HG02678 (cell line): ENCODE results near the gene CACNA1F.

Experiments
- ATAC-seq: cut with Tn5 transposase; IDR thresholded peaks from one replicate; pipeline ENCODE4 v1.9.1; 2021; ENCODE audit warnings: mild to moderate bottlenecking, moderate library complexity; ENCODE audit not compliant: unreplicated experiment

CACNA1F gene

DNA sequence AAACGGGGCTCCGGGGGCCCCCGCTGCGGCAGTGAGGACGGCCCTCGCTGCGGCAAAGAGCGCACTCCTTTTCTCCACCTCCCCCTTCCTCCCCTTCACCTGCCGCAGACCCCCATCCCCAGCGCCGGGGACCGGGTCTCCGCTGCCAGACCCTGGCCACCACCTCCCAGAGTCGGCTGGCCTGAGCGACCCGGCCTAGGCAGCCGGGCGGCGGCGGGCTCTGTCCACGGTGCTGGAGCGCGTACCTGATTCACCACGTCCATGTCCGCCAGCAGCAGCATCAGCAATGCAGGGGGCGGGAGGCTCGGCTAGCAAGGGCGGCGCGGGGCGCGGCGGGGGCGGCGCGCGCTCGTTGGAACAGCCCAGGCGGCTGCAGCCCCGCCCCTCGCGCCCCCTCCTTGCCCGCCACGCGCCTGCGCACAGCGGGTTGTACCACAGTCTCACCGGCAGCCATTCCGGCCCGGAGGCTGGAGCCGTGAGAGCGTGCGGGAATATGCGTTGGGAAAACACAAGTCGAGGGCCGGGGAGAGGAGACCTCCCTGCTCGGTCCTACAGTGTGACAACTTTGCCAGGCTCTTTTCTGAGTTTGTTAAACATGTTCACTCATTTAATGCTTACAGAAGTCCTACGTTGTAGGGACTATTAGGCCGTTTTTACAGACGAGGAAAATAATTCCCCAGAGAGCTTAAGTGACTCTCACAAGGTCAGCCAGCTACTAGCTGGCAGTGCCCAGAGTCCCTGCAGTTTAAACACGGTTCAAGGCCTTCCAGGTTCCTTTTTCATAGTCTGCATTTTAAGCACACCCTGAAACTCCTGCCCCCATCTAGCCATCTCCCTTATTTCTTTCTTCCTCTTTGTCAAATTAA lies 33.0 kb downstream of the CACNA1F start, which contains the start of gene SYP:
Gene SYP (minus strand): TSS at position 288 of the 866 bp plus-strand sequence. CDS start 7 bp downstream, at position 281.
- peak; percentile 97 for ATAC-seq

DNA sequence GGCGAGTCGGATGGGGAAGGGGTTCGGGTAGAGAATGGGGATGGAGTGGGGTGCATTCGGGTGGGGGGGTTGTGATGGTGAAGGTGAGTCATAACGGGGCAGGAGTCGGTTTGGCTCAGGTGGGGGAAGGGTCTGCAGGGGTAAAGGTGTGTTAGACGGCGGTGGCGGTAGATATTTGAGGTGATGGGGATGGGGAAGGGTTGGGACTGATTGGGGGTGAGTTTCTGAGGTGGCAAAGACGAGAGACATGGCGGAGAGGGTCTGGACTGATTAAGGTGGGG lies 33.9 kb downstream of the CACNA1F start:
- ATAC-seq, result no peak

DNA sequence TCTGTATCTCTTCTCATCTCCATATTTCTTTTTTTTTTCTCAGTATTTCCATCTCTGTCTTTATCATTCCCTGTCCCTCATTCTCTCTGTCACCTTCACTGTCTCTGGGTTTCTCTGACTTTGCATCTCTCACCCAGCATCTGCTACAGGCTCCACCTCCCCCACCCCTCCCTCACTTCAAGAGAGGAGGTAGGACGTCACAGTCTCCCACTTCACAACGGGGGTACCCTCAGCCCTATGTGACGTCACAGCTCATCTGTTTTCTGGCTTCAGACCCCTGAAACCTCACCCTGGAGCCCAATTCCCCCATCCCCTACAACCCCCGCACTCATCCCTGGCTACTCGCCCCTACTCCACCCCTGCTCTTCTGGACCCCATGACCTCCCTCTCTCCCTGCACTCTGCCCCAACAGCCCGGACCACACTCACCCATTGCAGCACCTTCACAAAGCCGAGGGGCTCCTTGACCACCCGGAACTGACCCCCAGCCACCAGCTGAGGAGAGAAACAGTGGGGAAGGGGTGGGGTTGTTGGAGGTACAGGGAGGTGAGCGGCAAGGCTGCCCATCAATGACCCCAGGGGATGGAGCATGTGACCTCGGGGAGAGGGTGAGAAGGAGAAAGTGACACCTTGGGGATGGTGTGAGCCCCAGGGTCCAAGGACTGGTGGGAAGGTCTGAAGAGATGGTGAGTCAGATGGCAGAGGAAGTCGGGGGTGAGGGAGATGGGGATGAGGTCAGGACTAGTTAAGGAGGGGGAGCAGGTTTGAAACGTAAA lies 34.4 kb downstream of the CACNA1F start:
- no peak for ATAC-seq

DNA sequence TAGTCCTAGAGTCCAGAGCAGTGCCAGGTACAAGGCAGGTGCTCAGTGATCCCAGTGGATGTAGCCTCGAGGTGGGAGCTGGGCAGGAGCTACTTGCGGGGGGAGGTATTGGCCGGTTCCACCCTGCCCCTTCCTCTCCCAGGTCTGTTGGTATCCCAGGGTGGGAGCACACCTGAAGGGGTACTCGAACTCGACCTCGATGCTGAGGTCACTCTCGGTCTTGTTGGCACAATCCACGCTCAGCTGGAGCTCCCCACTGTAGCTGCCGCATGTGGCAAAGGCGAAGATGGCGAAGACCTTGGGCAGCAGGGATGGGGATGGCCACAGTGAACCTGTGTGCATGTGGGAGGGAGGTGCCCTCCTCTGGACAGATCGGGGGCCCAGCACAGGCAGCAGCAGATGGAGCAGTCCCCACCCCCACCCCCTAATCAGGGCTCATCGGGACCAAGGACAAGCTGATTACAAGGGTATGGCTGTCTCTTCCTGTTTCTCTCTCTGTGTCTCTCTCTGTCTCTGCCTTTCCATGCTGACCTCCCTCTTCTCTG lies 35.5 kb downstream of the CACNA1F start:
- ATAC-seq, result no peak

DNA sequence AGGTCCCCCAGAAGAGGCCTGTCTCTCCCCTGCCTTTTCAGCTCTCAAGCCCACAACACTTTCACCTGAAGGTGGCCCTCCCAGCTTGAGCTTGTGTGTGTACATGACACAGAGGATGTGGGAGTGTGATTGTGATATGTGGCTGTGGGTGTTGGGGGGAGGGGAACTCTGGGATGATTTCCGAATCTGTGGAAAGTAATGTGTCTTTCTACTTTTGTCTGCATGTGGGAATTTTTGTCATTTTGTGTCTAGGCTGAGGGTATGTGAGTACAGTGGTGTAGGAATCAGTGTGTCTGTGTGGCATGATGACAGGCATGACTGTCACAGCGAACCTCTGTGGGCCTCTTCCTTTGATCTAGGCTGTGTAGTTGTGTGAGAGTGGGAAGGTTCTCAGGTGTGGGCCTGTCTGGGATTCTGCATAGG lies 39.6 kb downstream of the CACNA1F start:
- ATAC-seq, result no peak

DNA sequence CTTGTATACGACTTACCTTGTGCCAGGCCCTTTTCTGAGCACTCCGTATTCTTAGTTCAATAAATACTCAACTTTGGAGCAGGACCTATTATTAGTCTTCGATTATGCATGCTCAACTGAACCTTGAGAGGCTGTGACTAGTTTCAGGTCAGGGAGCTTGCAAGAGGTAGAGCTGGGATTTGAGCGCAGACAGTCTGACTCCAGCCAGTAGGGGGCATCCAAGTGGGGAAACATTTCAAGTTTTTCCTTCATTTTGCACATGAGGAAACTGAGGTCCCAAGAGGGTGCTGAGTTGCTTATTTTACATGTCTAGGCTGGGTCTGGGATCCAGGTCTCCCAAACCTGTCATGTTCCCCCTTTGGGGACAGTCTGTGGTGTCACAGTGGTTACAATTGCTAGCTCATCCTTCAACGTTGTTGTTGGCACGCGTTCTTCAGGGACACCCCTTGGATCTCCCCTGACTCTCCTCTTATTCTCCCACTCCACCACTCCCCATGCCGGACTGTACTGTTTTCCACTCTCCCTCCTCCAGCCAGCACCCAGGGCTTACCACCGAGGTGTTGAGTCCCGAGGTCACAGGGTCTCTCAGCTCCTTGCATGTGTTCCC lies 40.3 kb downstream of the CACNA1F start:
- ATAC-seq, result no peak

DNA sequence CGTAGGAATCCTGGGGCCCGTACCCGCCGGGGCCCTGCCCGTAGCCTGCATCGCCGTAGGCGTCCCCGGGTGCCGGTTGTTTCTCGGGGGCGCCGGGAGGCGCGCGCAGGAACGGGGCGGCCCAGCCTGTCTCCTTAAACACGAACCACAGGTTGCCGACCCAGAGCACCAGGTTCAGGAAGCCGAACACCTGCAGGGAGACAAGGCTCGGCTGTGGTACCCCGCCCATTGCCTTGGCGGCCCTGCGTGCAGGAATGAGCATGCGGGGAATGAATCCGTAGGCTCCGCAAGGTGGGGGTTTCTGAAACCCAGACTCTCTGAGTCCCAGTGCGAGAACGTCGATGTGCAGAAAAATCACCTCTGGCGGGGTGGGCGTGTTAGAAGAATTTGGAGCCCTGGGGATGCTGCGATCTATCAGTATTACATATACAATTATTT lies 41.5 kb downstream of the CACNA1F start:
- ATAC-seq, result peak; percentile 8

DNA sequence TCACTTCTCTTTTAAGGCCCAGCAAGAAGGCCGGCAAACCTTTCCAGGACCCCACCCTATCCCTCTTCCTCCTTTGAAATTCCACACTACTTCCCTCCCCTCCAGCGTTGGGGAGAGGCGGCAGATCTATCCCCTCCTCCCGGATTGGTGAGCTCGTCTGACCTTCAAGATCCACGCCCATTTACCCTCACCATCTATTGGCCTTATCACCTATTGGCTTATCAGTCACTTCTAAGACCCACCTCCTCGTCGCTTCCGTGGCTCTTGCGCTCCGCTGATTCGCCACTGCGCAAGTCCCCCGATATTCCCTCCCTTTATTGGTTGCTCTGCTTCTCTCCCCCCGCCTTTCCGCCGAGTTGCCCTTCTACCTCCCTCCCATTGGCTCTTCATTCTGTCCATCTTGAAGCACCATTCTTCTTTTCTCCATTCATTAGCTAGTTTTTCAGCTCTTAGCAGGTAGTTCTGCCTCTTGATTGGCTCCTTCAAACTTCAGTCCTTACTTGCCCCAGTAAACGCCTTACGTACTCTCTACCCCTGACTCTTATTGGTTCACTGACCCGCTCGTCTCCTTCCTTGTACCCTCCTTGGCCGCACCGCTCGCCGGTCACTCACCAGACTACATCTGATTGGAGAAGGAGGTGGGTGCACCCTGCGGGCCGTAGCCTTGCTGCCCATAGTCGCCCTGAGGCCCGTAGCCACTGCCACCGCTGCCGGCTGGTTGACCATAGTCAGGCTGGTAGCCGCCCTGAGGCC lies 42.1 kb downstream of the CACNA1F start:
- peak; percentile 87 for ATAC-seq

DNA sequence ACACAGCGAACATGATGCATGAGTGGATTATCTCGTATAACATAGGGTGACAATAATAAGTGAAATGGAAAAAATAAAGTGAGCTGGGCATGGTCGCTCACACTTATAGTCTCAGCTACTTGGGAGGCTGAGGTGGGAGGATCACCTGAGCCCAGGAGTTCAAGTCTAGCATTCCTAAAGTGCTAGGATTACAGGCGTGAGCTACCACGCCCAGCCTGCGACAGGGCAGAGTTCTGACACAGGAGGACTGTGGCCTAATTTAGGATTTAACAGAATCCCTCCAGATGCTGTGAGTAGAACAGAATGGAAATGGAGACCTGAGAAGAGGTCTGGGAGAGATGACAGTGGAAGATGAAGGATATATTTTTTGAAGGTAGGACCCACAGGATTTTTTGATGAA lies 43.5 kb downstream of the CACNA1F start:
- ATAC-seq, result no peak

DNA sequence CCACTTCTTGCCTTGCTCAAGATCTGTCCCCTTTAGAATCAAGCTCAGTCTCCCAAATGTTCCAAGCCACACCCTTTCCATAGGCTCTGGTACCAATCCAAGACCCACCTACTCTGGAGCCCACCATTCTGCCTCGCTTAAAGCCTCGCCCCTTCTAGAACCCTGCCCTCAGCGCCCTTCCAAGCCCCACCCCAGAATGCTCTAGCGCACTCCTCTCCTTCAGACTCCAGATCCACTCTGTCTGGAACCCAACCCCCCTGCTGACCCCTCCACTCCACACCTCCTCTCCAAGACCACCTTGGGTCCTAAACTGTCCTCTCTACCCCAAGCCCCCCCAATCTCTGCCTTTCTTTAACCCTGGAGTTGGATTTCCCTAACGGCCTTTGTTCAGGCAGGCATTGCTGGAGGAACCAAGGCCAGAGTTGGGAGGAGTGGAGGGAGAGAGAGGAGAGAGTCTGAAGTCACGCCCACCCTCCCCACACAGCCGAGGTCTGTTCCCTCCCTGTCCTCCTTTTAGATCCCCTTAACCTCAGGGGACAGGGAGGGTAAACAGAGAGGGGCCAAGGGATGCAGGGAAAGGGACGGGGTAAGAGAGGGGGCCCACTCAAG lies 44.6 kb downstream of the CACNA1F start:
- no peak for ATAC-seq

DNA sequence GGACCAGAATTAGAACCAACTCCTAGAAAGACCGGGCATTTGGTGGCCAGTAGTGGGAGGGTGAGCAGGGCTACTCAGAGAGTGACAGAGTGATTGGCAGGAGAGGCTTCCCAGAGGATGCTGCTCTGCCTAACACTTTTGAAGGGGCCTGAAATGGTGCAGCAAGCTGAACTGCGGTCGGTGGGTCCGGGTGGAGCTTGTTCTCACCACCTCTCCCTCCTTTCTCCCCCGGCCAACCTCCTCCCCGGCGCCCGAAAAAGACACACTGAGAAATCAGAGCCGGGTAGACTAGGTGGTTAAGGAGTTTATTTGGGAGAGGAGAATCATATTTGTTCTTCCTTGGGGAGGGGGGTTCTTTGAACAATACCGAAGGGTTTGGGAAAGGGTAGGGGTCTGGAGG lies 45.6 kb downstream of the CACNA1F start:
- no peak for ATAC-seq

DNA sequence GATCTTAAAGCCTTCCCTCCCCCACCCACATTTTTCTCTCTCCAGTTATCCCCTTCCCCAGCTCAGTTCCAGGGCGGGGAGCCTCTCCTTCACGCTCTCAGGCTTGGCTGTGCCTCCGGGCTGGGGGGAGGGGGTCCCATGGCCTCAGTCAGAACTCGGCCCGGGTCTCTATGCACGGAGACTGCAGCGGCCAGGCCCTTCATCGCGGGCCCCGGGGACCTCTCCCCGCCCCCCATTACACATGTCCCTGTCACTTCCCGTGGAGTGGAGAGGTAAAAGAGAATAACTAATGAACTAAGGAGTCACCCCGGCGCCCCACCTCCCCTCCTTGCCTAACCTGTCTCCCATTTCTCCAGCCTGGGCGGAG lies 46.1 kb downstream of the CACNA1F start:
- ATAC-seq, result no peak

DNA sequence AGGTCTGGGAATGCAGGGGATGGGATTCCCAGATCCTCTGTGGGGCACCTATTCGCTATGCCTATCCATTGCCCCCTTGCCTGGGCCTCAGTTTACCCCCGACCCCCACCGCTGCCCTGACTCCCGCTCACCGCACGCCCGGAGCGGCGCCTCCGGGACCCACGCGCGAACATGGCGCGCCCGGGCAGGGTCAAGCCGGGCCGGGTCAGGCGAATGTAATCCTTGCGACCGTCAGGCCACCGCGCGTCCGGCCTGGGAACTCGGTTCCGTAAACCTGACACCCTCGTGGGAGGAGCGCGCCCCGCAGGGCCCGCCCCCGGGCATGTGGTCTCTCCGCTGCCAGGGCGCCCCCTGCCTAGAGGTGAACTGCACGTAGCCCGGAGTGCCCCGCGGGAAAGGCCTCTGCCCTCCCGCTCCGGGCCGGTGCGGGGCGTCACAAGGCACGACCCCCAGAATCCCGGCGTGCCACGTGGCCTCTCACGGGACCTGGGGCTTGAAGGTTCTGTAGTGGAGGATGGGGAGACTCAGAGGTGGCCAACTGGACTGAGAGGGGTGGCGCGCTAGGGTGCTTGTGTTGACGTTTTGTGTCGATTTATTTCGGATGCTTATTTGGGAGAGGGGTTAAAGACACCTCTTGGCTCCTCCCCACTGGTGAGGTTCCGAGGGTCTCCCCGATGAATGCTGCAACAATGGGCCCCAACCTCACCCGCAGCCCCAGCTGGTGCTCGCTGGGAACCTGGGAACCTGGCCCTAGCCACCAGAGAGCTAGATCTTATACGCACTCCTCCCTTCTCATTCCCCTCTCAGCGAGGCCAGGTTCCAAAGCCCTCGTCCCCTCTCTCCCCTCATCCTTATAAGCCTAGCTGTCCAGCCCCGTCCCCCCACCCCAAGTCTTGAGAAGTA lies 46.8 kb downstream of the CACNA1F start, which contains the start of gene PRICKLE3:
Gene PRICKLE3 (minus strand): TSS at position 249 of the 903 bp plus-strand sequence. CDS start 76 bp downstream, at position 173.
- ATAC-seq, result peak; percentile 32

DNA sequence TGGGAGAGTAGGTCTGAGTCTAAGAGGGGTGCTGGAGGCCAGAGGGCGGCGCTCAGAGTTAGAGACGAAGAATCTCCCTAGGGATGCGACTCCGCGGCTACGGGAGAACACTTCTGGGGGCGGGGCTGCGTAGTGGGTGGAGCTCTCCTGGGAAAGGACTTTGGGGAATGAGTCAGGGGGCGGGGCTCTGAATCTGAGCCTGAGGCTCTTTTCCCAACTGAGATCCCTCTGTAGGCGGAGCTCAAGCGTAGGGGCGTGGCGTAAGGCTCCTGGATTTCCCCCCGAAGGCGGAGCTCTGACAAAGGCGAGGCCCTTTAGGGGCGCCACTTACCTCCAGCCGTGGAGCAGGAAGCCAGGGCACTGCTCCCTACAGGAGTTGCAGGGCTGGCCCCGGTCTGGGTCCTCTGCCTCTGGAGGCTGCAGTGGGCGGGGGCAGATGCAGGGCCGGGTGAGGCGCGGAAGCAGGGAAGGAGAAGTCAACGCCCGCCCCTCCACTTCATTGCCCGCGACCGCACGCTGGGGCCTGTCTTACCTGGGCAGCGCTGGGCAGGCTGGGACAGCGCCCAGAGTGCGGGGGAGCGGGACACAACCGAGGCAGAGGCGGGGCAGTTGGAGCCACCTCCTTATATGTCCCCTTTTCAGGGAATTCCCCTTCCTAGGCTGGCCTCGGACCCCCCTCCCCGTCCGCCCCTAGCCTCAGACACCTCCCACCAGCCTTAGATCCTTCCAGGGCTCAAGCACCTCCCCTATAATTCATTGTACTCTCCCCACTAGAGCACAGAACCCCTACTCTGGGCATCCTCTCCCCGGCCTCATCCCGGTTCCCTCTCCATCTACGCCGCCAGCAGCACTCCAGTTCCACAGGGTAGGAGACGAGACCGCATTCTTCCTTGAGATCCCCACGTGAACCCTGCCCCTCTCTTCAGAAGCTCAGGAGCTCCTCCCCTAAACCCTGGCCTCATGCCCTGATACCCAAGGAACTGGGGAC lies 48.6 kb downstream of the CACNA1F start:
- peak; percentile 37 for ATAC-seq

DNA sequence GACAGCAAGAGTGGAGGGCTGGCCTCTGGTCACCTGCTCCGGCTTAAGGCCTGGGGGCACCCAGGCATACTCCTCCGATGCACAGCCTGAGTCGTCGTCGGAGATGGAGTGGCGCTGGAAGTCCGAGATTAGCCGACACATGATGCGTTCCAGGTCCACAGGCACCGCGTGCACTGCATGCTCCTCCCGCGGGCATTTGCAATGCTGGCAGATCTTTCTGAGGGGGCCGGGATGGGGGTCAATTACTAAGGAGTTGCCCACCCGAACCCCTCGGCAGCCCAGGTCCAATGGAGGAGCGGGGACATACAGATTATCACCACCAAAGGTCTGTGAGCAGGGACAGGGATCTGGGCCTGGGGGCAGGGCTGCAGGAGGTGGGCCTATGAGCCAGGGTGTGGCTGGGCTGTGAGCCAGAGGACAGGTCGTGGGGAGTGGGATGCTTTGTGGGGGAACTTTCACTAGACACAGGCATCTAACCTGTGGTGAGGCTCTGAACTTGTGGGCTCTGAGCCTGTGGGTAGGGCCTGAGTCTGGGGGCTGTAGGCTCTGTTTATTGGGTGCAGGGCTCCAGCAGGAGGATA lies 49.3 kb downstream of the CACNA1F start:
- no peak for ATAC-seq

DNA sequence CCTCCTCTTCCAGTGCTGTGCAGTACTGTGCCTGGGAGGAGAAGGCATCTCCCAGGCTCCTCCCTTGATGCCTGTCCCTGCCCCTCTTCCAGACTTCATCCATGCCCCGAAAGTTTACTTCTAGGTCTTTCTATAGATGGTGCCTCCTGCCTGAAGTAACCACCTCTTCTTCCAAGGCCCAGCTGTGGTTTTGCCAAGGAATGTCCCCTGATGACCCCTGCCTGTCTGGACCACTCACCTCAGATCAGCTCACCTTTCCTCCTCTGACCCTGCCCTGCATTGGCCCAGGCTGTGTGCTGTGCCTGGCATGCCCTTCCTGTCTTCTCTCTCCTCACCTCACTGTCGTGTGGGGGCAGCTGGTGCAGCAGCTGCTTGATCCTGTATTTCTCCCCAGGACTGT lies 53.8 kb downstream of the CACNA1F start:
- no peak for ATAC-seq

DNA sequence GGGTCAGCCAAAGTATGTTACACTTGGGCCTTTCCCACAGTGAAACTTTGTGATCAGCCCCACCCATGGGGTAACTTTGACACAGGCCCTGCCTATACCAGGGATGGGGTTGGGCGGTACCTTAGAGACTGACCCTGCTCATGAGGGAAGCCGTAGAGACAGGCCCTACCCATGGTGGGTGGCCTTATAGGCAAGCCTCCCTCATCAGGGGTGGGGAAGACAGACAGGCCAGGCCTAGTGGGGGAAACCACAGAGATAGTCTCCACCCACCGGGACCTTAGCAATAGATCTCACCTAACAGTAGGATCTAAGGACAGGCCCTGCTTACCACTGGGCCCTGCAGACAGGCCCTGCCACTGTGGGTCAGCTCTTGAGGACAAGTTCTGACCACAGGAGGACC lies 54.6 kb downstream of the CACNA1F start:
- no peak for ATAC-seq
